GM20431 (cell line): ENCODE measurements around the gene CDCA3.

Source experiments
- in situ Hi-C: fragments of 300-500 bp; cut with MseI, MboI; formaldehyde crosslinking; loops from one replicate; pipeline ENCODE4 v1.15.0; 2020; ENCODE audit warnings: low sequenced_read_pairs; ENCODE audit not compliant: unreplicated experiment

CDCA3 gene

GRCh38 chr12:6858799-6859198, 7.7 kb upstream of the CDCA3 start:
- in situ Hi-C loops: no loop called here

GRCh38 chr12:6855322-6855721, 4.2 kb upstream of the CDCA3 start:
- in situ Hi-C loops: no loop called here

- in situ Hi-C loops: no loop called here
These were observed 3.0 kb upstream of the CDCA3 start for GRCh38 chr12:6854036-6854435.

- in situ Hi-C loops: no loop called here
These were observed 2.5 kb upstream of the CDCA3 start for GRCh38 chr12:6853626-6854025.

- in situ Hi-C loops: no loop called here
These were observed 1.7 kb upstream of the CDCA3 start for GRCh38 chr12:6852651-6853354.

- in situ Hi-C loops: no loop called here
These were observed 1.0 kb upstream of the CDCA3 start, which contains the start of gene USP5 for GRCh38 chr12:6851921-6852650. TSS of gene USP5 (plus strand) at chr12:6852150. CDS start at chr12:6852180, 30 bp downstream.

GRCh38 chr12:6850796-6851152, 312 bp downstream of the CDCA3 start:
- in situ Hi-C loops: no loop called here

- in situ Hi-C loops: loop anchor here (25.0 kb wide), 1 partner anchor 113 kb away; no protein-coding TSS in a partner anchor
These were observed 1.0 kb downstream of the CDCA3 start for GRCh38 chr12:6849976-6850560.

- in situ Hi-C loops: loop anchor here (25.0 kb wide), 1 partner anchor 112 kb away; no protein-coding TSS in a partner anchor
These were observed 1.7 kb downstream of the CDCA3 start for GRCh38 chr12:6849427-6849826.

- in situ Hi-C loops: loop anchor here (25.0 kb wide), 1 partner anchor 110 kb away; no protein-coding TSS in a partner anchor
These were observed 3.4 kb downstream of the CDCA3 start for GRCh38 chr12:6847676-6848075.

- in situ Hi-C loops: loop anchor here (25.0 kb wide), 1 partner anchor 109 kb away; no protein-coding TSS in a partner anchor
These were observed 4.7 kb downstream of the CDCA3 start for GRCh38 chr12:6846316-6846869.

- in situ Hi-C loops: loop anchor here (25.0 kb wide), 1 partner anchor 108 kb away; no protein-coding TSS in a partner anchor
These were observed 5.7 kb downstream of the CDCA3 start for GRCh38 chr12:6845395-6845794.

GRCh38 chr12:6843118-6843902, 7.8 kb downstream of the CDCA3 start:
- in situ Hi-C loops: loop anchor here (25.0 kb wide), 1 partner anchor 106 kb away; no protein-coding TSS in a partner anchor

- in situ Hi-C loops: loop anchor here (25.0 kb wide), 1 partner anchor 105 kb away; no protein-coding TSS in a partner anchor
These were observed 9.0 kb downstream of the CDCA3 start for GRCh38 chr12:6842075-6842474.

- in situ Hi-C loops: loop anchor here (25.0 kb wide), 1 partner anchor 104 kb away; no protein-coding TSS in a partner anchor
These were observed 10.1 kb downstream of the CDCA3 start, which contains the start of gene GNB3 for GRCh38 chr12:6840761-6841515. TSS of gene GNB3 (plus strand) at chr12:6840925. CDS start at chr12:6841288, 363 bp downstream.

- in situ Hi-C loops: loop anchor here (25.0 kb wide), 1 partner anchor 103 kb away; no protein-coding TSS in a partner anchor
These were observed 10.8 kb downstream of the CDCA3 start for GRCh38 chr12:6840330-6840729.

GRCh38 chr12:6839482-6840201, 11.4 kb downstream of the CDCA3 start:
- in situ Hi-C loops: loop anchor here (25.0 kb wide), 1 partner anchor 102 kb away; no protein-coding TSS in a partner anchor

GRCh38 chr12:6838854-6839253, 12.2 kb downstream of the CDCA3 start:
- in situ Hi-C loops: loop anchor here (25.0 kb wide), 1 partner anchor 102 kb away; no protein-coding TSS in a partner anchor
